SK-N-MC (cell line): ENCODE results near the gene RPL38.

ENCODE experiments used
- DNase-seq: peaks from one replicate; pipeline ENCODE4 v3.0.0-alpha.2; 2011; ENCODE audit warnings: low read depth, low spot score
- H3K27ac ChIP-seq: fragments of 200-600 bp; sonication (generic); 2 replicates; pipeline ENCODE4 v1.5.1; 2016; ENCODE audit warnings: mixed run types
- H3K36me3 ChIP-seq: fragments of 200-600 bp; sonication (generic); 2 replicates; pipeline ENCODE4 v1.6.1; 2017; ENCODE audit warnings: antibody characterized with exemption, low read length, mixed read lengths; ENCODE audit not compliant: insufficient read depth
- H3K4me3 ChIP-seq: fragments of 200-600 bp; sonication (generic); 2 replicates; pipeline ENCODE4 v1.5.1; 2016
- H3K9ac ChIP-seq: fragments of 200-600 bp; sonication (generic); 2 replicates; pipeline ENCODE4 v1.8.0; 2017; ENCODE audit warnings: mixed run types, mixed read lengths; ENCODE audit not compliant: insufficient read length
- H3K9me3 ChIP-seq: fragments of 200-600 bp; sonication (generic); 2 replicates; pipeline ENCODE4 v1.6.1; 2017; ENCODE audit warnings: low read depth, mild to moderate bottlenecking, antibody characterized with exemption, low read length, moderate library complexity, mixed read lengths
- EZH2 ChIP-seq: fragments of 200-600 bp; sonication (generic); IDR thresholded peaks from one replicate; pipeline ENCODE4 v1.6.1; 2017; ENCODE audit warnings: antibody characterized with exemption
- FOXP2 ChIP-seq: optimal IDR thresholded peaks from 2 replicates; pipeline ENCODE3; 2011; ENCODE audit warnings: mild to moderate bottlenecking, moderate library complexity; ENCODE audit not compliant: insufficient read depth; ENCODE audit errors: extremely low read length, control extremely low read depth
- POLR2AphosphoS5 ChIP-seq: IDR thresholded peaks from 2 replicates; pipeline ENCODE4 v1.6.1; 2012; ENCODE audit warnings: mild to moderate bottlenecking, low read depth, low read length, borderline replicate concordance

The RPL38 gene

GRCh38 chr17:74203439-74204240 lies at the start of gene RPL38:
TSS of gene RPL38 (plus strand) at chr17:74203678. CDS start at chr17:74203956, 278 bp downstream.
- Histone ChIP-seq H3K36me3 (peaks cover 46% of the 10 kb centered on the region), H3K4me3 (peak within 1 kb of the TSS; percentile 99), H3K9me3 (no peaks in the 10 kb centered on the region), H3K9ac (peak within 1 kb of the TSS; percentile 100), H3K27ac (peak within 1 kb of the TSS; percentile 91)
- TF ChIP-seq EZH2 (no peak), POLR2AphosphoS5 (peak; percentile 99)
- DNase-seq: peak; percentile 92

- H3K27ac ChIP-seq: no peak overlapping the region
- no peak overlapping the region for H3K4me3 ChIP-seq
- no peaks in the 10 kb centered on the region for H3K36me3 ChIP-seq
- H3K9ac ChIP-seq: no peak overlapping the region
- no peak for DNase-seq
- no peak for TF ChIP-seq POLR2AphosphoS5
- TF ChIP-seq EZH2: no peak
- no peak for TF ChIP-seq FOXP2
- no peaks in the 10 kb centered on the region for H3K9me3 ChIP-seq
Measured at GRCh38 chr17:74153821-74154430, 49.6 kb upstream of the RPL38 start.

- TF ChIP-seq FOXP2 (no peak), POLR2AphosphoS5 (no peak)
- no peak for DNase-seq
- H3K4me3 ChIP-seq: no peak overlapping the region
- no peaks in the 10 kb centered on the region for H3K9me3 ChIP-seq
- H3K9ac ChIP-seq: no peak overlapping the region
- no peak overlapping the region for H3K27ac ChIP-seq
- no peaks in the 10 kb centered on the region for H3K36me3 ChIP-seq
Measured at GRCh38 chr17:74156878-74157277, 46.6 kb upstream of the RPL38 start.

GRCh38 chr17:74157366-74157765 lies 46.1 kb upstream of the RPL38 start:
- no peak for TF ChIP-seq POLR2AphosphoS5
- no peak for TF ChIP-seq EZH2
- TF ChIP-seq FOXP2: no peak
- no peak for DNase-seq
- Histone ChIP-seq H3K36me3 (no peaks in the 10 kb centered on the region), H3K9me3 (no peaks in the 10 kb centered on the region), H3K27ac (no peak overlapping the region), H3K9ac (no peak overlapping the region), H3K4me3 (no peak overlapping the region)

- Histone ChIP-seq H3K9me3 (no peaks in the 10 kb centered on the region), H3K36me3 (no peaks in the 10 kb centered on the region), H3K27ac (no peak overlapping the region), H3K9ac (no peak overlapping the region), H3K4me3 (no peak overlapping the region)
- no peak for TF ChIP-seq EZH2
- no peak for TF ChIP-seq FOXP2
- TF ChIP-seq POLR2AphosphoS5: no peak
- no peak for DNase-seq
Measured at GRCh38 chr17:74158761-74159160, 44.7 kb upstream of the RPL38 start.

GRCh38 chr17:74159226-74159840 lies 44.1 kb upstream of the RPL38 start:
- Histone ChIP-seq H3K4me3 (no peak overlapping the region), H3K9ac (no peak overlapping the region), H3K27ac (no peak overlapping the region), H3K9me3 (no peaks in the 10 kb centered on the region), H3K36me3 (no peaks in the 10 kb centered on the region)
- TF ChIP-seq FOXP2: no peak
- TF ChIP-seq POLR2AphosphoS5: no peak
- no peak for TF ChIP-seq EZH2
- no peak for DNase-seq

GRCh38 chr17:74160656-74161502 lies 42.6 kb upstream of the RPL38 start:
- no peak overlapping the region for H3K9ac ChIP-seq
- TF ChIP-seq FOXP2 (no peak), POLR2AphosphoS5 (no peak), EZH2 (no peak)
- H3K4me3 ChIP-seq: no peak overlapping the region
- H3K27ac ChIP-seq: no peak overlapping the region
- no peaks in the 10 kb centered on the region for H3K36me3 ChIP-seq
- DNase-seq: no peak
- H3K9me3 ChIP-seq: no peaks in the 10 kb centered on the region

GRCh38 chr17:74161503-74161875 lies 42.0 kb upstream of the RPL38 start:
- TF ChIP-seq POLR2AphosphoS5: no peak
- no peak for TF ChIP-seq EZH2
- no peak for TF ChIP-seq FOXP2
- no peaks in the 10 kb centered on the region for H3K9me3 ChIP-seq
- no peak overlapping the region for H3K27ac ChIP-seq
- H3K9ac ChIP-seq: no peak overlapping the region
- no peak for DNase-seq
- H3K36me3 ChIP-seq: no peaks in the 10 kb centered on the region
- no peak overlapping the region for H3K4me3 ChIP-seq
